CD14-positive monocyte (primary cell): ENCODE results near the gene PIK3CD. TPM values are rescaled to one million over a fixed set of nuclear protein-coding genes. Genes with fewer than 3 reads are reported as not detected.

Experiments used
- DNase-seq, 3 donors: peaks; one replicate each; pipeline ENCODE4 v3.0.0-alpha.2; 2011 to 2022
- H2AFZ ChIP-seq: 2 replicates; pipeline ENCODE4 v1.6.0; 2012; ENCODE audit warnings: mild to moderate bottlenecking, low read depth, low read length, inconsistent platforms; ENCODE audit not compliant: insufficient read depth, poor library complexity, severe bottlenecking
- H3K27ac ChIP-seq, 2 donors: 1 replicate in 1 of 2; 2 replicates in 1 of 2; pipeline ENCODE4 v1.5.1; 2012 to 2013; ENCODE audit warnings: low read length in 2 of 2, control low read depth in 1 of 2, inconsistent platforms in 1 of 2, low read depth in 1 of 2, mild to moderate bottlenecking in 1 of 2
- H3K27me3 ChIP-seq, 2 donors: one replicate each; pipeline versions ENCODE4 v1.6.0 to v1.6.1; 2011 to 2013; ENCODE audit warnings: low read length in 2 of 2; ENCODE audit not compliant: control insufficient read depth in 2 of 2, insufficient read depth in 2 of 2
- H3K36me3 ChIP-seq, 2 donors: replicated peaks in 1 of 2; 1 replicate in 1 of 2; 2 replicates in 1 of 2; pipeline versions ENCODE4 v1.5.1 to v1.6.1; 2012 to 2013; ENCODE audit warnings: low read length in 2 of 2, control low read depth in 1 of 2, inconsistent platforms in 1 of 2, mild to moderate bottlenecking in 1 of 2; ENCODE audit not compliant: insufficient read depth in 2 of 2, control insufficient read depth in 1 of 2
- H3K4me1 ChIP-seq, 2 donors: 1 replicate in 1 of 2; 2 replicates in 1 of 2; pipeline versions ENCODE4 v1.5.1 to v1.6.1; 2012 to 2013; ENCODE audit warnings: low read length in 2 of 2, control low read depth in 1 of 2, inconsistent platforms in 1 of 2, mild to moderate bottlenecking in 1 of 2, moderate library complexity in 1 of 2; ENCODE audit not compliant: insufficient read depth in 2 of 2, control insufficient read depth in 1 of 2
- H3K4me2 ChIP-seq: replicated peaks from 2 replicates; pipeline ENCODE3; 2012; ENCODE audit warnings: low read length, moderate library complexity, mild to moderate bottlenecking; ENCODE audit not compliant: poor library complexity, severe bottlenecking; ENCODE audit errors: extremely low read depth
- H3K4me3 ChIP-seq, 3 experiments: fragments of 200-600 bp in 1 of 3; sonication (generic) in 1 of 3; replicated peaks in 1 of 3; 1 replicate in 2 of 3; 2 replicates in 1 of 3; pipeline ENCODE4 v1.5.1; 2011 to 2013; ENCODE audit warnings: low read length in 3 of 3, mild to moderate bottlenecking in 3 of 3, control low read depth in 2 of 3, low read depth in 2 of 3, inconsistent platforms in 1 of 3, moderate library complexity in 1 of 3
- H3K79me2 ChIP-seq: 2 replicates; pipeline ENCODE4 v1.6.0; 2012; ENCODE audit warnings: mild to moderate bottlenecking, control low read depth, inconsistent platforms, low read length, moderate library complexity; ENCODE audit not compliant: insufficient read depth
- H3K9ac ChIP-seq: 2 replicates; pipeline ENCODE4 v1.6.0; 2017; ENCODE audit warnings: low read length, mild to moderate bottlenecking; ENCODE audit not compliant: insufficient read depth, poor library complexity, severe bottlenecking
- H3K9me3 ChIP-seq, 2 donors: replicated peaks in 1 of 2; 1 replicate in 1 of 2; 2 replicates in 1 of 2; pipeline versions ENCODE4 v1.5.1 to v1.6.1; 2012 to 2013; ENCODE audit warnings: low read length in 2 of 2, control low read depth in 1 of 2; ENCODE audit not compliant: control insufficient read depth in 1 of 2, insufficient read depth in 1 of 2
- H4K20me1 ChIP-seq: 2 replicates; pipeline ENCODE4 v1.6.0; 2012; ENCODE audit warnings: mild to moderate bottlenecking, low read length, control low read depth, moderate library complexity; ENCODE audit not compliant: insufficient read depth
- H3K27ac Mint-ChIP-seq, 7 donors: one replicate each; pipeline ENCODE4 v1.8.0; 2020; ENCODE audit warnings: mild to moderate bottlenecking in 7 of 7, mixed read lengths in 7 of 7, moderate library complexity in 6 of 7, inconsistent platforms in 2 of 7
- H3K27me3 Mint-ChIP-seq, 3 donors: one replicate each; pipeline ENCODE4 v1.8.0; 2021 to 2022; ENCODE audit warnings: low read depth in 3 of 3, mild to moderate bottlenecking in 3 of 3, mixed read lengths in 3 of 3, moderate library complexity in 3 of 3, inconsistent platforms in 1 of 3
- H3K36me3 Mint-ChIP-seq, 2 donors: one replicate each; pipeline ENCODE4 v1.8.0; 2020; ENCODE audit warnings: mixed read lengths in 2 of 2, inconsistent platforms in 1 of 2, mild to moderate bottlenecking in 1 of 2
- H3K4me1 Mint-ChIP-seq: one replicate; pipeline ENCODE4 v1.8.0; 2020; ENCODE audit warnings: mild to moderate bottlenecking, mixed read lengths
- H3K4me3 Mint-ChIP-seq, 2 donors: one replicate each; pipeline ENCODE4 v1.8.0; 2020; ENCODE audit warnings: mild to moderate bottlenecking in 2 of 2, mixed read lengths in 2 of 2, moderate library complexity in 1 of 2
- H3K9me3 Mint-ChIP-seq, 7 donors: one replicate each; pipeline ENCODE4 v1.8.0; 2020 to 2022; ENCODE audit warnings: mixed read lengths in 7 of 7, mild to moderate bottlenecking in 6 of 7, moderate library complexity in 6 of 7, inconsistent platforms in 2 of 7
- CTCF ChIP-seq: fragments of 200-600 bp; IDR thresholded peaks from one replicate; pipeline ENCODE4 v1.8.0; 2022; ENCODE audit warnings: antibody characterized with exemption, mild to moderate bottlenecking
- WGBS: methylation state at CpG from one replicate; pipeline ENCODE4 v1.1.5; 2013; ENCODE audit warnings: missing lambda C conversion rate; ENCODE audit not compliant: insufficient coverage; 5-methylcytosine and 5-hydroxymethylcytosine counted together
- intact Hi-C, 2 donors: fragments of 100-400 bp; cut with micrococcal nuclease; formaldehyde crosslinking; loops; one replicate each; pipeline versions ENCODE4 v1.15.0 to v1.15.1; 2023
- polyA plus RNA-seq, 3 donors: library from polyadenylated mRNA; depleted of rRNA in 1 of 3; unstranded in 2 of 3; stranded (reverse) in 1 of 3; fragments of 300-500 nt in 2 of 3; fragments of >200 nt in 1 of 3; fragmentation: Illumina TruSeq in 2 of 3; gene quantifications; 1 replicate in 2 of 3; 2 replicates in 1 of 3; pipeline ENCODE4 v1.2.3, GENCODE V29; 2012 to 2021

The PIK3CD gene
- polyA plus RNA-seq, 3 donors = 33.2 to 120 (median 52.2) TPM

- no peak overlapping the region for H3K9ac ChIP-seq
- no peak overlapping the region for H3K4me3 Mint-ChIP-seq
- H3K4me2 ChIP-seq = no peak overlapping the region
- H3K9me3 Mint-ChIP-seq = peaks cover 0 to 3% (median 2%) of the 10 kb centered on the region in 7 donors
- over 99% methylated on average over 12 of the region's 12 CpGs for WGBS
- intact Hi-C loops = no loop called here
- H3K36me3 ChIP-seq = peaks cover 22 to 38% of the 10 kb centered on the region in 2 donors
- DNase-seq = no peak
- no peaks in the 10 kb centered on the region for H3K27me3 ChIP-seq
- peak overlapping the region in 3 of 7 donors; percentile 33 to 70 (median 43) for H3K27ac Mint-ChIP-seq
- H3K4me3 ChIP-seq = no peak overlapping the region
- peaks cover 100% of the 10 kb centered on the region for H4K20me1 ChIP-seq
- peaks cover 39 to 61% of the 10 kb centered on the region in 2 donors for H3K36me3 Mint-ChIP-seq
- no peaks in the 10 kb centered on the region for H3K9me3 ChIP-seq
- H3K4me1 ChIP-seq = peaks cover 28 to 32% of the 10 kb centered on the region in 2 donors
- peaks cover 100% of the 10 kb centered on the region for H3K79me2 ChIP-seq
- no peak overlapping the region for H3K27ac ChIP-seq
- peaks cover 0 to 5% (median 3%) of the 10 kb centered on the region in 3 donors for H3K27me3 Mint-ChIP-seq
- no peak overlapping the region for H2AFZ ChIP-seq
- TF ChIP-seq CTCF = no peak
- peaks cover 47% of the 10 kb centered on the region for H3K4me1 Mint-ChIP-seq
Measured at GRCh38 chr1:9700340-9700739, 48.8 kb downstream of the PIK3CD start.

GRCh38 chr1:9701665-9702064 lies 50.1 kb downstream of the PIK3CD start:
- H2AFZ ChIP-seq = no peak overlapping the region
- Mint-ChIP-seq H3K27me3 (peaks cover 0 to 5% (median 3%) of the 10 kb centered on the region in 3 donors), H3K4me1 (peaks cover 55% of the 10 kb centered on the region), H3K4me3 (no peak overlapping the region), H3K36me3 (peaks cover 39 to 57% of the 10 kb centered on the region in 2 donors), H3K9me3 (peaks cover 0 to 3% (median 2%) of the 10 kb centered on the region in 7 donors), H3K27ac (no peak overlapping the region)
- H4K20me1 ChIP-seq = peaks cover 100% of the 10 kb centered on the region
- DNase-seq = no peak
- H3K4me3 ChIP-seq = no peak overlapping the region
- H3K27me3 ChIP-seq = no peaks in the 10 kb centered on the region
- no peak overlapping the region for H3K27ac ChIP-seq
- intact Hi-C loops = no loop called here
- no peak overlapping the region for H3K4me2 ChIP-seq
- peaks cover 22 to 38% of the 10 kb centered on the region in 2 donors for H3K36me3 ChIP-seq
- no peaks in the 10 kb centered on the region for H3K9me3 ChIP-seq
- H3K9ac ChIP-seq = no peak overlapping the region
- 100% methylated on average over 4 of the region's 4 CpGs for WGBS
- peaks cover 100% of the 10 kb centered on the region for H3K79me2 ChIP-seq
- no peak for TF ChIP-seq CTCF
- H3K4me1 ChIP-seq = peaks cover 34 to 45% of the 10 kb centered on the region in 2 donors
